HG03066 (cell line): ENCODE measurements around the gene CHST3.

Source experiments
- ATAC-seq: cut with Tn5 transposase; IDR thresholded peaks from one replicate; pipeline ENCODE4 v1.9.1; 2021; ENCODE audit warnings: low read depth; ENCODE audit not compliant: unreplicated experiment

Gene CHST3

GRCh38 chr10:72048450-72049124 lies 84.4 kb downstream of the CHST3 start:
- ATAC-seq: no peak

- ATAC-seq: no peak
These were observed 85.3 kb downstream of the CHST3 start for GRCh38 chr10:72049472-72049871.

- no peak for ATAC-seq
These were observed 86.0 kb downstream of the CHST3 start for GRCh38 chr10:72049969-72050781.

- no peak for ATAC-seq
These were observed 86.7 kb downstream of the CHST3 start for GRCh38 chr10:72050873-72051272.

GRCh38 chr10:72053690-72054089 lies 89.5 kb downstream of the CHST3 start:
- ATAC-seq: no peak

- no peak for ATAC-seq
These were observed 91.9 kb downstream of the CHST3 start for GRCh38 chr10:72056113-72056512.

- ATAC-seq: no peak
These were observed 92.9 kb downstream of the CHST3 start for GRCh38 chr10:72056932-72057751.

GRCh38 chr10:72058347-72058898 lies 94.2 kb downstream of the CHST3 start:
- ATAC-seq: no peak

- ATAC-seq: no peak
These were observed 95.0 kb downstream of the CHST3 start for GRCh38 chr10:72058989-72059842.

- ATAC-seq: no peak
These were observed 95.9 kb downstream of the CHST3 start for GRCh38 chr10:72059843-72060822.

- no peak for ATAC-seq
These were observed 97.3 kb downstream of the CHST3 start for GRCh38 chr10:72061491-72061890.

- ATAC-seq: no peak
These were observed 97.7 kb downstream of the CHST3 start for GRCh38 chr10:72061930-72062329.

- no peak for ATAC-seq
These were observed 98.2 kb downstream of the CHST3 start for GRCh38 chr10:72062382-72062781.
